CD14-positive monocyte (primary cell): ENCODE measurements around the gene RNF167. TPM values are rescaled to one million over a fixed set of nuclear protein-coding genes. Genes with fewer than 3 reads are reported as not detected.

Experiments
- DNase-seq, 3 donors: peaks; one replicate each; pipeline ENCODE4 v3.0.0-alpha.2; 2011 to 2022
- H2AFZ ChIP-seq: 2 replicates; pipeline ENCODE4 v1.6.0; 2012; ENCODE audit warnings: mild to moderate bottlenecking, low read depth, low read length, inconsistent platforms; ENCODE audit not compliant: insufficient read depth, poor library complexity, severe bottlenecking
- H3K27ac ChIP-seq, 2 donors: 1 replicate in 1 of 2; 2 replicates in 1 of 2; pipeline ENCODE4 v1.5.1; 2012 to 2013; ENCODE audit warnings: low read length in 2 of 2, control low read depth in 1 of 2, inconsistent platforms in 1 of 2, low read depth in 1 of 2, mild to moderate bottlenecking in 1 of 2
- H3K27me3 ChIP-seq, 2 donors: one replicate each; pipeline versions ENCODE4 v1.6.0 to v1.6.1; 2011 to 2013; ENCODE audit warnings: low read length in 2 of 2; ENCODE audit not compliant: control insufficient read depth in 2 of 2, insufficient read depth in 2 of 2
- H3K36me3 ChIP-seq, 2 donors: replicated peaks in 1 of 2; 1 replicate in 1 of 2; 2 replicates in 1 of 2; pipeline versions ENCODE4 v1.5.1 to v1.6.1; 2012 to 2013; ENCODE audit warnings: low read length in 2 of 2, control low read depth in 1 of 2, inconsistent platforms in 1 of 2, mild to moderate bottlenecking in 1 of 2; ENCODE audit not compliant: insufficient read depth in 2 of 2, control insufficient read depth in 1 of 2
- H3K4me1 ChIP-seq, 2 donors: 1 replicate in 1 of 2; 2 replicates in 1 of 2; pipeline versions ENCODE4 v1.5.1 to v1.6.1; 2012 to 2013; ENCODE audit warnings: low read length in 2 of 2, control low read depth in 1 of 2, inconsistent platforms in 1 of 2, mild to moderate bottlenecking in 1 of 2, moderate library complexity in 1 of 2; ENCODE audit not compliant: insufficient read depth in 2 of 2, control insufficient read depth in 1 of 2
- H3K4me2 ChIP-seq: replicated peaks from 2 replicates; pipeline ENCODE3; 2012; ENCODE audit warnings: low read length, moderate library complexity, mild to moderate bottlenecking; ENCODE audit not compliant: poor library complexity, severe bottlenecking; ENCODE audit errors: extremely low read depth
- H3K4me3 ChIP-seq, 3 experiments: fragments of 200-600 bp in 1 of 3; sonication (generic) in 1 of 3; replicated peaks in 1 of 3; 1 replicate in 2 of 3; 2 replicates in 1 of 3; pipeline ENCODE4 v1.5.1; 2011 to 2013; ENCODE audit warnings: low read length in 3 of 3, mild to moderate bottlenecking in 3 of 3, control low read depth in 2 of 3, low read depth in 2 of 3, inconsistent platforms in 1 of 3, moderate library complexity in 1 of 3
- H3K79me2 ChIP-seq: 2 replicates; pipeline ENCODE4 v1.6.0; 2012; ENCODE audit warnings: mild to moderate bottlenecking, control low read depth, inconsistent platforms, low read length, moderate library complexity; ENCODE audit not compliant: insufficient read depth
- H3K9ac ChIP-seq: 2 replicates; pipeline ENCODE4 v1.6.0; 2017; ENCODE audit warnings: low read length, mild to moderate bottlenecking; ENCODE audit not compliant: insufficient read depth, poor library complexity, severe bottlenecking
- H3K9me3 ChIP-seq, 2 donors: replicated peaks in 1 of 2; 1 replicate in 1 of 2; 2 replicates in 1 of 2; pipeline versions ENCODE4 v1.5.1 to v1.6.1; 2012 to 2013; ENCODE audit warnings: low read length in 2 of 2, control low read depth in 1 of 2; ENCODE audit not compliant: control insufficient read depth in 1 of 2, insufficient read depth in 1 of 2
- H4K20me1 ChIP-seq: 2 replicates; pipeline ENCODE4 v1.6.0; 2012; ENCODE audit warnings: mild to moderate bottlenecking, low read length, control low read depth, moderate library complexity; ENCODE audit not compliant: insufficient read depth
- H3K27ac Mint-ChIP-seq, 7 donors: one replicate each; pipeline ENCODE4 v1.8.0; 2020; ENCODE audit warnings: mild to moderate bottlenecking in 7 of 7, mixed read lengths in 7 of 7, moderate library complexity in 6 of 7, inconsistent platforms in 2 of 7
- H3K27me3 Mint-ChIP-seq, 3 donors: one replicate each; pipeline ENCODE4 v1.8.0; 2021 to 2022; ENCODE audit warnings: low read depth in 3 of 3, mild to moderate bottlenecking in 3 of 3, mixed read lengths in 3 of 3, moderate library complexity in 3 of 3, inconsistent platforms in 1 of 3
- H3K36me3 Mint-ChIP-seq, 2 donors: one replicate each; pipeline ENCODE4 v1.8.0; 2020; ENCODE audit warnings: mixed read lengths in 2 of 2, inconsistent platforms in 1 of 2, mild to moderate bottlenecking in 1 of 2
- H3K4me1 Mint-ChIP-seq: one replicate; pipeline ENCODE4 v1.8.0; 2020; ENCODE audit warnings: mild to moderate bottlenecking, mixed read lengths
- H3K4me3 Mint-ChIP-seq, 2 donors: one replicate each; pipeline ENCODE4 v1.8.0; 2020; ENCODE audit warnings: mild to moderate bottlenecking in 2 of 2, mixed read lengths in 2 of 2, moderate library complexity in 1 of 2
- H3K9me3 Mint-ChIP-seq, 7 donors: one replicate each; pipeline ENCODE4 v1.8.0; 2020 to 2022; ENCODE audit warnings: mixed read lengths in 7 of 7, mild to moderate bottlenecking in 6 of 7, moderate library complexity in 6 of 7, inconsistent platforms in 2 of 7
- WGBS: methylation state at CpG from one replicate; pipeline ENCODE4 v1.1.5; 2013; ENCODE audit warnings: missing lambda C conversion rate; ENCODE audit not compliant: insufficient coverage; 5-methylcytosine and 5-hydroxymethylcytosine counted together
- intact Hi-C, 2 donors: fragments of 100-400 bp; cut with micrococcal nuclease; formaldehyde crosslinking; loops; one replicate each; pipeline versions ENCODE4 v1.15.0 to v1.15.1; 2023
- polyA plus RNA-seq, 3 donors: library from polyadenylated mRNA; depleted of rRNA in 1 of 3; unstranded in 2 of 3; stranded (reverse) in 1 of 3; fragments of 300-500 nt in 2 of 3; fragments of >200 nt in 1 of 3; fragmentation: Illumina TruSeq in 2 of 3; gene quantifications; 1 replicate in 2 of 3; 2 replicates in 1 of 3; pipeline ENCODE4 v1.2.3, GENCODE V29; 2012 to 2021
- TF ChIP-seq, protein P1 (sequence below): fragments of 200-600 bp; IDR thresholded peaks from one replicate; pipeline ENCODE4 v1.8.0; 2022; ENCODE audit warnings: antibody characterized with exemption, mild to moderate bottlenecking

RNF167 gene
- polyA plus RNA-seq, 3 donors, result 17.2 to 105 (median 20.6) TPM

DNA sequence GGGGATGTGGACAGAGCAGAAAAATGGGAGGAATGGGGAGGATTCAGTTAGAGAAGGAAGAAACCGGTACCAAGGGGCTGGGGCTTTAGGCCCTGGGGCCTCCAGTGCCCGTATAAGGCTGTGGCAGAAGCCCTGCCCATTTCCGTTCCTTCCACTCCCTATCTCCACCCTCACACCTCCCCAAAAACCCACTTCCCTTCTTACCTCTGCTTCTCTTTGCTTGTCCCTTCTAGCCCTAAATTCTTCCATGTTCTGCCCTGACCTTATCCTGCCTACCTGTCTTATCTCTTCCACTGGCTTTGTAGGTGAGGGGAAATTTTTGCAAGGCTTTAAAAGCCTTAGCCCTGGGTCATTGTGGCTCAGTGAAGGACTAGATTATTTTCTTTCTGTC lies 4.1 kb downstream of the RNF167 start:
- Histone ChIP-seq H3K36me3 (peaks cover 32 to 43% of the 10 kb centered on the region in 2 donors), H3K27ac (peak overlapping the region; percentile 85 to 94), H3K79me2 (peaks cover 86% of the 10 kb centered on the region), H4K20me1 (peaks cover 72% of the 10 kb centered on the region), H2AFZ (no peak overlapping the region), H3K9me3 (no peaks in the 10 kb centered on the region), H3K4me1 (peaks cover 65 to 77% of the 10 kb centered on the region in 2 donors), H3K27me3 (no peaks in the 10 kb centered on the region), H3K4me2 (peak overlapping the region; percentile 98), H3K4me3 (peak overlapping the region in 1 of 3 experiments; percentile 94), H3K9ac (peak overlapping the region; percentile 61)
- peak overlapping the region; percentile 68 to 86 for H3K4me3 Mint-ChIP-seq
- intact Hi-C loops, result no loop called here
- peaks cover 0 to 5% (median 0%) of the 10 kb centered on the region in 3 donors for H3K27me3 Mint-ChIP-seq
- peak overlapping the region; percentile 95 to 99 (median 97) for H3K27ac Mint-ChIP-seq
- DNase-seq, result peak in 2 of 3 donors; percentile 56 to 65
- WGBS, result 0% methylated on average over 2 of the region's 3 CpGs
- peaks cover 44 to 51% of the 10 kb centered on the region in 2 donors for H3K36me3 Mint-ChIP-seq
- no peaks in the 10 kb centered on the region for H3K9me3 Mint-ChIP-seq
- H3K4me1 Mint-ChIP-seq, result peaks cover 67% of the 10 kb centered on the region
- TF ChIP-seq, protein P1, sequence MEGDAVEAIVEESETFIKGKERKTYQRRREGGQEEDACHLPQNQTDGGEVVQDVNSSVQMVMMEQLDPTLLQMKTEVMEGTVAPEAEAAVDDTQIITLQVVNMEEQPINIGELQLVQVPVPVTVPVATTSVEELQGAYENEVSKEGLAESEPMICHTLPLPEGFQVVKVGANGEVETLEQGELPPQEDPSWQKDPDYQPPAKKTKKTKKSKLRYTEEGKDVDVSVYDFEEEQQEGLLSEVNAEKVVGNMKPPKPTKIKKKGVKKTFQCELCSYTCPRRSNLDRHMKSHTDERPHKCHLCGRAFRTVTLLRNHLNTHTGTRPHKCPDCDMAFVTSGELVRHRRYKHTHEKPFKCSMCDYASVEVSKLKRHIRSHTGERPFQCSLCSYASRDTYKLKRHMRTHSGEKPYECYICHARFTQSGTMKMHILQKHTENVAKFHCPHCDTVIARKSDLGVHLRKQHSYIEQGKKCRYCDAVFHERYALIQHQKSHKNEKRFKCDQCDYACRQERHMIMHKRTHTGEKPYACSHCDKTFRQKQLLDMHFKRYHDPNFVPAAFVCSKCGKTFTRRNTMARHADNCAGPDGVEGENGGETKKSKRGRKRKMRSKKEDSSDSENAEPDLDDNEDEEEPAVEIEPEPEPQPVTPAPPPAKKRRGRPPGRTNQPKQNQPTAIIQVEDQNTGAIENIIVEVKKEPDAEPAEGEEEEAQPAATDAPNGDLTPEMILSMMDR, result no peak

DNA sequence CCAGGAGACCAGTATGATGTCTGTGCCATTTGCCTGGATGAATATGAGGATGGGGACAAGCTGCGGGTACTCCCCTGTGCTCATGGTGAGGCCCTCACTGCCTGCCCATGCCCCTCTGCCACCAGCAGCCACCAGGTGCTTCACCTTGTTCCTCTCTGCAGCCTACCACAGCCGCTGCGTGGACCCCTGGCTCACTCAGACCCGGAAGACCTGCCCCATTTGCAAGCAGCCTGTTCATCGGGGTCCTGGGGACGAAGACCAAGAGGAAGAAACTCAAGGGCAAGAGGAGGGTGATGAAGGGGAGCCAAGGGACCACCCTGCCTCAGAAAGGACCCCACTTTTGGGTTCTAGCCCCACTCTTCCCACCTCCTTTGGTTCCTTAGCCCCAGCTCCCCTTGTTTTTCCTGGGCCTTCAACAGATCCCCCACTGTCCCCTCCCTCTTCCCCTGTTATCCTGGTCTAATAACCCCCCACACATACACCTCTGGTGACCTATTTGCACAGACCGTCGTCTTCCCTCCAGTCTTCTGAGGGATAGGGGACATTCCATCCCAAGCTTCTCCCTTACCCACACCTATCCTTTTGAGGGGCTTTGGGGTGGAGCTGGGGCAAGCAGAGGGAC lies 4.6 kb downstream of the RNF167 start:
- peak overlapping the region; percentile 2 to 94 (median 17) for H3K4me3 ChIP-seq
- Mint-ChIP-seq H3K9me3 (no peaks in the 10 kb centered on the region), H3K36me3 (peaks cover 44 to 51% of the 10 kb centered on the region in 2 donors), H3K27ac (peak overlapping the region; percentile 95 to 99 (median 97)), H3K4me1 (peaks cover 66% of the 10 kb centered on the region), H3K4me3 (peak overlapping the region; percentile 68 to 86), H3K27me3 (peaks cover 0 to 5% (median 0%) of the 10 kb centered on the region in 3 donors)
- H3K36me3 ChIP-seq, result peaks cover 32 to 43% of the 10 kb centered on the region in 2 donors
- peaks cover 61 to 78% of the 10 kb centered on the region in 2 donors for H3K4me1 ChIP-seq
- intact Hi-C loops, result loop anchor here in 1 of 2 donors (5.0 kb wide), 2 partner anchors 42 to 177 kb away; partner anchors contain the start of gene CHRNE
- H3K27me3 ChIP-seq, result no peaks in the 10 kb centered on the region
- no peak overlapping the region for H2AFZ ChIP-seq
- H4K20me1 ChIP-seq, result peaks cover 71% of the 10 kb centered on the region
- H3K79me2 ChIP-seq, result peaks cover 81% of the 10 kb centered on the region
- TF ChIP-seq, protein P1, result no peak
- WGBS, result 28% methylated on average over 5 of the region's 8 CpGs
- H3K9me3 ChIP-seq, result no peaks in the 10 kb centered on the region
- no peak for DNase-seq
- peak overlapping the region; percentile 61 for H3K9ac ChIP-seq
- H3K4me2 ChIP-seq, result peak overlapping the region; percentile 98
- peak overlapping the region; percentile 85 to 94 for H3K27ac ChIP-seq
